ENCODE data around the gene RANBP9.

DNA sequence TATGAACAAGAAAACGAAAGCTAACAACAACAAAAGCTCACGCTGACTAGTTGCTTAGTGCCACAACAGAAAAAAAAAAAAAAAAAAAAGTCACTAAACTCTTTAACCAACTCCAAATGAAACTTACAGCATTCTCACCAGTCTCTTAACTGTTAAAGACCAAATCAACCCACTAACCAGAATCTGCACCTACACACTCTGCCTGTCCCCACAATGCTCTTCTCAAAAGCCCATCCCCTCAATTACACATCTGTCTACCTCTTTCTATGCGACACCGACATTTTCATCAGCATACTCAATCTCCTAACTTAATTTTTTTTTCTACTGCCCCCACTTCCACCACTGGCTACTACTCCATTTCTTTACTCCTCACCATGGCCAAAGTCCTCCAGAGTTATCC, 62.2 kb downstream of the RANBP9 start:
- TF ChIP-seq CTCF (IDR thresholded peaks at IDR 0.05 in 4 of 5, conservative IDR thresholded peaks at IDR 0.05 in 1 of 5) = no peak
- no peak for TF ChIP-seq POLR2A (IDR thresholded peaks at IDR 0.05)

Measured in gastrocnemius medialis (tissue), 4 donors.